Stimulated activated CD8-positive, alpha-beta memory T cell treated with anti-CD3 and anti-CD28 coated beads, Interleukin-7, amount 100 ng/mL, for 48 hours (primary cell): ENCODE data around the gene SLC6A5.

Source experiments
- DNase-seq, 2 donors: peaks; one replicate each; pipeline ENCODE4 v3.0.0-alpha.2; 2020; ENCODE audit warnings: low read depth in 1 of 2; ENCODE audit errors: extremely low read depth in 1 of 2

The SLC6A5 gene

GRCh38 chr11:20596205-20597153 is 2.9 kb upstream of the SLC6A5 start:
- DNase-seq: no peak

GRCh38 chr11:20597154-20597679 is 2.2 kb upstream of the SLC6A5 start:
- DNase-seq: no peak

- DNase-seq: no peak
These were observed 1.5 kb upstream of the SLC6A5 start for GRCh38 chr11:20597680-20598484.

- no peak for DNase-seq
These were observed 916 bp upstream of the SLC6A5 start for GRCh38 chr11:20598492-20598891.

- no peak for DNase-seq
These were observed 575 bp downstream of the SLC6A5 start for GRCh38 chr11:20600020-20600346.

GRCh38 chr11:20600551-20600950 is 1.1 kb downstream of the SLC6A5 start:
- DNase-seq: no peak

GRCh38 chr11:20601221-20601914 is 2.0 kb downstream of the SLC6A5 start:
- DNase-seq: no peak

GRCh38 chr11:20604295-20604803 is 4.9 kb downstream of the SLC6A5 start:
- DNase-seq: no peak

GRCh38 chr11:20604864-20605601 is 5.6 kb downstream of the SLC6A5 start:
- no peak for DNase-seq

- DNase-seq: no peak
These were observed 6.2 kb downstream of the SLC6A5 start for GRCh38 chr11:20605602-20606091.

- no peak for DNase-seq
These were observed 9.5 kb downstream of the SLC6A5 start for GRCh38 chr11:20608934-20609333.

GRCh38 chr11:20609727-20610707 is 10.6 kb downstream of the SLC6A5 start:
- peak; percentile 37 to 39 for DNase-seq

- no peak for DNase-seq
These were observed 11.4 kb downstream of the SLC6A5 start for GRCh38 chr11:20610825-20611224.

- no peak for DNase-seq
These were observed 12.0 kb downstream of the SLC6A5 start for GRCh38 chr11:20611445-20611844.

- DNase-seq: no peak
These were observed 12.5 kb downstream of the SLC6A5 start for GRCh38 chr11:20611892-20612291.

- DNase-seq: no peak
These were observed 13.0 kb downstream of the SLC6A5 start for GRCh38 chr11:20612416-20612815.

GRCh38 chr11:20616920-20617319 is 17.5 kb downstream of the SLC6A5 start:
- DNase-seq: no peak

- no peak for DNase-seq
These were observed 18.1 kb downstream of the SLC6A5 start for GRCh38 chr11:20617346-20618005.
